Gastroesophageal sphincter (tissue), 3 donors: ENCODE measurements around the gene MRPS21.

Experiments used
- CTCF ChIP-seq, 4 experiments: fragments of 200-600 bp in 2 of 4; fragments of 450-650 bp in 2 of 4; sonication (generic) in 1 of 4; IDR thresholded peaks; one replicate each; pipeline ENCODE4 v1.5.1; 2017 to 2019; ENCODE audit warnings: antibody characterized with exemption in 4 of 4, mild to moderate bottlenecking in 2 of 4, moderate library complexity in 2 of 4
- POLR2A ChIP-seq, 2 donors: fragments of 450-650 bp; IDR thresholded peaks; one replicate each; pipeline ENCODE4 v1.6.1; 2017; ENCODE audit warnings: antibody characterized with exemption in 2 of 2, mild to moderate bottlenecking in 2 of 2, moderate library complexity in 1 of 2

GRCh38 chr1:150293433-150294253 is at the start of gene MRPS21:
- peak in 2 of 4 experiments; percentile 19 for TF ChIP-seq CTCF (IDR thresholded peaks at IDR 0.05)
- TF ChIP-seq POLR2A (IDR thresholded peaks at IDR 0.05), result peak; percentile 68 to 74
